GM10266 (cell line): ENCODE results near the gene TAF10.

Source experiments
- DNase-seq: peaks from one replicate; pipeline ENCODE4 v3.0.0; 2012; ENCODE audit errors: extremely low spot score
- TF ChIP-seq, protein P1 (sequence below): IDR thresholded peaks from 2 replicates; pipeline ENCODE4 v1.5.1; 2012; ENCODE audit warnings: mild to moderate bottlenecking, low read depth; ENCODE audit not compliant: control insufficient read depth, insufficient read depth; ENCODE audit errors: missing control alignments

The TAF10 gene

DNA sequence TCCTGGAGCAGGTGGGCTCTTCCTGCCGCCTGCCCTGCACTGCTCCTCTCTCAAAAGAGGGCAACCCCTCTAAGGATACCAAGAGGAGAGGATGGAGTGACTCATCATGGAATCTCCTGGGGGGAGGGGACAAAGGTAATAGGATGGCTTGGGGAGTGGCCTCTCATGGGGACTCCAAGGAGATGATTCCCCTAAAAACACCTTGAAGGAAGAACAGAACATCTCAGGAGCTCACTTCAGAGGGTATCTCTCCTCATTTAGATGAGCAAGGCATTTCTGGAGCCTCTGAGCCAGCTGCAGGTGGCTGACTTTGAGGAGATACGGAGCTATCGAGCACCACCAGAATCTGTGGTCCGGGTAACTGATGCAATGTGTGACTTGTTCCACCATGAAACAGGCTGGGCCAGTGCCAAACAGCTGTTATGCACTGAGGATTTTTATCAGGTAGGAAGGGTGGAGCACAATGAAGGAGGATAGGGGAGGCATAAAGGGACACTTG lies 48.8 kb downstream of the TAF10 start:
- TF ChIP-seq, protein P1, sequence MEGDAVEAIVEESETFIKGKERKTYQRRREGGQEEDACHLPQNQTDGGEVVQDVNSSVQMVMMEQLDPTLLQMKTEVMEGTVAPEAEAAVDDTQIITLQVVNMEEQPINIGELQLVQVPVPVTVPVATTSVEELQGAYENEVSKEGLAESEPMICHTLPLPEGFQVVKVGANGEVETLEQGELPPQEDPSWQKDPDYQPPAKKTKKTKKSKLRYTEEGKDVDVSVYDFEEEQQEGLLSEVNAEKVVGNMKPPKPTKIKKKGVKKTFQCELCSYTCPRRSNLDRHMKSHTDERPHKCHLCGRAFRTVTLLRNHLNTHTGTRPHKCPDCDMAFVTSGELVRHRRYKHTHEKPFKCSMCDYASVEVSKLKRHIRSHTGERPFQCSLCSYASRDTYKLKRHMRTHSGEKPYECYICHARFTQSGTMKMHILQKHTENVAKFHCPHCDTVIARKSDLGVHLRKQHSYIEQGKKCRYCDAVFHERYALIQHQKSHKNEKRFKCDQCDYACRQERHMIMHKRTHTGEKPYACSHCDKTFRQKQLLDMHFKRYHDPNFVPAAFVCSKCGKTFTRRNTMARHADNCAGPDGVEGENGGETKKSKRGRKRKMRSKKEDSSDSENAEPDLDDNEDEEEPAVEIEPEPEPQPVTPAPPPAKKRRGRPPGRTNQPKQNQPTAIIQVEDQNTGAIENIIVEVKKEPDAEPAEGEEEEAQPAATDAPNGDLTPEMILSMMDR = no peak
- DNase-seq = no peak

- no peak for DNase-seq
- TF ChIP-seq, protein P1 = no peak
Observed at GRCh38 chr11:6561288-6561687, 50.7 kb downstream of the TAF10 start.
